OCI-LY1 (cell line): ENCODE results near the gene YTHDF2.

Source experiments
- H2AFZ ChIP-seq: fragments of 200-600 bp; sonication (generic), shearing (Covaris generic); 2 replicates; pipeline ENCODE4 v1.6.0; 2014; ENCODE audit warnings: antibody characterized with exemption, mild to moderate bottlenecking, low read length
- H3F3A ChIP-seq: fragments of 200-600 bp; sonication (generic), shearing (Covaris generic); 2 replicates; pipeline ENCODE4 v1.6.0; 2014; ENCODE audit warnings: mild to moderate bottlenecking, antibody characterized with exemption, low read length, moderate library complexity; ENCODE audit not compliant: insufficient read depth
- H3K27ac ChIP-seq: fragments of 200-600 bp; sonication (generic); 2 replicates; pipeline ENCODE4 v1.5.1; 2014; ENCODE audit warnings: low read length, mixed run types, mild to moderate bottlenecking, low read depth; ENCODE audit not compliant: poor library complexity, severe bottlenecking
- H3K27me3 ChIP-seq: fragments of 200-600 bp; sonication (generic); 2 replicates; pipeline ENCODE4 v1.6.0; 2014; ENCODE audit warnings: antibody characterized with exemption, mild to moderate bottlenecking, low read length, moderate library complexity; ENCODE audit not compliant: insufficient read depth
- H3K36me3 ChIP-seq: fragments of 200-600 bp; sonication (generic); 2 replicates; pipeline ENCODE4 v1.6.1; 2014; ENCODE audit warnings: mild to moderate bottlenecking, antibody characterized with exemption, low read length, moderate library complexity, mixed read lengths; ENCODE audit not compliant: insufficient read depth
- H3K4me1 ChIP-seq: fragments of 200-600 bp; sonication (generic); 2 replicates; pipeline ENCODE4 v1.5.1; 2014; ENCODE audit warnings: mild to moderate bottlenecking, low read length, moderate library complexity; ENCODE audit not compliant: insufficient read depth, severe bottlenecking
- H3K4me2 ChIP-seq: fragments of 200-600 bp; sonication (generic), shearing (Covaris generic); 2 replicates; pipeline ENCODE4 v1.6.1; 2014; ENCODE audit warnings: low read length
- H3K4me3 ChIP-seq: fragments of 200-600 bp; sonication (generic); 2 replicates; pipeline ENCODE4 v1.5.1; 2014; ENCODE audit warnings: low read length, low read depth, mild to moderate bottlenecking, mixed read lengths; ENCODE audit not compliant: poor library complexity, severe bottlenecking
- H3K79me2 ChIP-seq: fragments of 200-600 bp; shearing (Covaris generic); 2 replicates; pipeline ENCODE4 v1.6.1; 2016; ENCODE audit warnings: mixed run types, low read length, mixed read lengths; ENCODE audit not compliant: insufficient read depth
- H3K9ac ChIP-seq: fragments of 200-600 bp; sonication (generic), shearing (Covaris generic); 2 replicates; pipeline ENCODE4 v1.6.1; 2014; ENCODE audit warnings: mild to moderate bottlenecking, low read length, mixed read lengths
- H3K9me2 ChIP-seq: fragments of 200-600 bp; sonication (generic), shearing (Covaris generic); 2 replicates; pipeline ENCODE4 v1.6.1; 2014; ENCODE audit warnings: low read depth, mild to moderate bottlenecking, low read length, mixed read lengths
- H3K9me3 ChIP-seq: fragments of 200-600 bp; shearing (Covaris generic); 2 replicates; pipeline ENCODE4 v1.6.1; 2014; ENCODE audit warnings: low read length, mixed read lengths
- H4K20me1 ChIP-seq: fragments of 200-600 bp; sonication (generic), shearing (Covaris generic); 2 replicates; pipeline ENCODE4 v1.6.0; 2016; ENCODE audit warnings: mild to moderate bottlenecking, low read length; ENCODE audit not compliant: insufficient read depth
- CTCF ChIP-seq: fragments of 200-600 bp; sonication (generic), shearing (Covaris generic); IDR thresholded peaks from 2 replicates; pipeline ENCODE4 v1.5.1; 2017; ENCODE audit warnings: mild to moderate bottlenecking, antibody characterized with exemption, low read length, moderate library complexity, mixed read lengths
- EZH2 ChIP-seq: fragments of 200-600 bp; sonication (generic), shearing (Covaris generic); IDR thresholded peaks from 2 replicates; pipeline ENCODE4 v1.8.0; 2017; ENCODE audit warnings: borderline replicate concordance, mixed run types, mild to moderate bottlenecking, antibody characterized with exemption, low read length, moderate library complexity, mixed read lengths

The YTHDF2 gene

GRCh38 chr1:28804071-28804470 is 67.3 kb downstream of the YTHDF2 start:
- Histone ChIP-seq H3K9ac (no peak overlapping the region), H3K27me3 (no peaks in the 10 kb centered on the region), H3K4me2 (no peak overlapping the region), H3K36me3 (no peaks in the 10 kb centered on the region), H3K4me3 (no peak overlapping the region), H3K9me2 (no peaks in the 10 kb centered on the region), H3K79me2 (no peaks in the 10 kb centered on the region), H4K20me1 (no peaks in the 10 kb centered on the region), H3F3A (no peaks in the 10 kb centered on the region), H3K9me3 (no peaks in the 10 kb centered on the region), H3K4me1 (no peaks in the 10 kb centered on the region), H2AFZ (no peak overlapping the region), H3K27ac (no peak overlapping the region)
- no peak for TF ChIP-seq CTCF
- no peak for TF ChIP-seq EZH2

DNA sequence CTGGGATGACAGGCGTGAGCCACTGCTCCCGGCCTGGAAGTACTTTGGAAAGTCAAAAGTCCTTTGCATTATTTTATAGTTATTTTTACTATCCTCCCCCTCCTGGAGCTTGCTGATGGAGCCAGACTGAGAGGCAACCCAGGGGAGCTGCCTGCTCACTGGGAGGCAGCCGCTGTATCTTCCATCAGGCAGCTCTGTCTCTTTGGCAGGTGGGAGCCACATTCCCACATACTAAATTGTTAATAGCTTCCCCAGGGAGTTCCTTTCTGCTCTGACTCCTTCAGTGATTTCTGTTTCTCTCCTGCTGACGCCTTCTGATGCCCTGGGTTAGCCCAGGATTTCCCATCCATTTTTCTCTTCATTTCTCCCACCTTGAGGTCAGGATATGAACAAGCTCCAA is 70.3 kb downstream of the YTHDF2 start:
- Histone ChIP-seq H3K79me2 (no peaks in the 10 kb centered on the region), H3K36me3 (no peaks in the 10 kb centered on the region), H4K20me1 (no peaks in the 10 kb centered on the region), H2AFZ (no peak overlapping the region), H3K4me3 (no peak overlapping the region), H3K9ac (no peak overlapping the region), H3K9me2 (no peaks in the 10 kb centered on the region), H3F3A (no peaks in the 10 kb centered on the region), H3K4me2 (no peak overlapping the region), H3K27ac (no peak overlapping the region), H3K27me3 (no peaks in the 10 kb centered on the region), H3K9me3 (no peaks in the 10 kb centered on the region), H3K4me1 (no peaks in the 10 kb centered on the region)
- no peak for TF ChIP-seq CTCF
- no peak for TF ChIP-seq EZH2

DNA sequence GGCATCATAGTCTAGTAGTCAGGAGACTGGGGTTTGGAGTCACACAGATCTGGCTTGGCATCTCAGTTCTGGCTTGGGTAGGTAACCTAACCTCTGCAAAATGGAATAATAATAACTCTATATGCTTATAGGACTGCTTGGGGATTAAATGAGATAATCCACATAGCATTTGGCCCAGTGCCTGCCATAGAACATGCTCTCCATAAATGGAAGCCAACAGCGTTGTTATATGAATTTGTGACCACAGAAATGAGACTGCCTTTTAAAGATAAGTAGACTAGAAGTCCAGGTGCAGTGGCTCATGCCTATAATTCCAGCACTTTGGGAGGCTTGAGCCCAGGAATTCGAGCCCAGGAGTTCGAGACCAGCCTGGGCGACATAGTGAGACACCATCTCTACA is 71.2 kb downstream of the YTHDF2 start:
- Histone ChIP-seq H3K36me3 (no peaks in the 10 kb centered on the region), H3K4me1 (no peaks in the 10 kb centered on the region), H3K79me2 (no peaks in the 10 kb centered on the region), H3K9ac (no peak overlapping the region), H3K4me2 (no peak overlapping the region), H3K27ac (no peak overlapping the region), H3K9me3 (no peaks in the 10 kb centered on the region), H3K9me2 (no peaks in the 10 kb centered on the region), H2AFZ (no peak overlapping the region), H3F3A (no peaks in the 10 kb centered on the region), H3K4me3 (no peak overlapping the region), H3K27me3 (no peaks in the 10 kb centered on the region), H4K20me1 (no peaks in the 10 kb centered on the region)
- TF ChIP-seq EZH2: no peak
- TF ChIP-seq CTCF: no peak
